ENCODE measurements around the gene EFL1.
"Not testable (repeated sequence)": the region's sequence is repeated elsewhere in the genome, so short reads cannot be mapped to it uniquely, and the experiment has no call there.

The EFL1 gene

DNA sequence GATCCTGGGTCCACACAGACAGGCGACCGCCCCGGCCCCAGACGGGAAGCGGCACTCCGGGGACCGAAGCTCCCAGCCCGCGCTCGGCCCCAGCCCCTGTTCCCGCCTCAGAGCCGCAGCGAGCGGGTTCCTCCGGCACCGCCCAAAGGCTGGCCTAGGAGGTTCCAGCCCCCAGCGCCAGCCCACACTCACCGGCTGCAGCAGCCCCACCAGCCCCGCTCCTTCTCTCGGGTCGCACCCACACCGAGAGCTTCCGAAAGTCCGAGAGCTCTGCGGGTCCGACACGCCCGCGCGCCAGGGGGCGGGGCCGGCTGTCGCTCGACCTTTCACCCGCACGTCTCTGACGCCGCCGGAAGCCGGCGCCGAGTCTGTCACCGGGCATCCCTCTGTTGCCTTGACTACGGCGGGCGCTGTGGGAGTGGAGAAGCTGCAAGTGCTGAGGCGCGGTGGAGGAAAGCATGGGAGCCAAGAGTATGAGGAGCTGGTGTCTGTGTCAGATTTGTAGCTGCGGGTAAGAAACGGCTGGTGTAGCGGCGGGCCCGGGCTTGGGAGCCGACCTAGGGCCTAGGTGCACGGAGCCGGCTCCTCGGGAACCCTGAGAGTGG is at the start of gene EFL1, which contains the start of gene SAXO2 (continued):
- TF ChIP-seq, protein P1, sequence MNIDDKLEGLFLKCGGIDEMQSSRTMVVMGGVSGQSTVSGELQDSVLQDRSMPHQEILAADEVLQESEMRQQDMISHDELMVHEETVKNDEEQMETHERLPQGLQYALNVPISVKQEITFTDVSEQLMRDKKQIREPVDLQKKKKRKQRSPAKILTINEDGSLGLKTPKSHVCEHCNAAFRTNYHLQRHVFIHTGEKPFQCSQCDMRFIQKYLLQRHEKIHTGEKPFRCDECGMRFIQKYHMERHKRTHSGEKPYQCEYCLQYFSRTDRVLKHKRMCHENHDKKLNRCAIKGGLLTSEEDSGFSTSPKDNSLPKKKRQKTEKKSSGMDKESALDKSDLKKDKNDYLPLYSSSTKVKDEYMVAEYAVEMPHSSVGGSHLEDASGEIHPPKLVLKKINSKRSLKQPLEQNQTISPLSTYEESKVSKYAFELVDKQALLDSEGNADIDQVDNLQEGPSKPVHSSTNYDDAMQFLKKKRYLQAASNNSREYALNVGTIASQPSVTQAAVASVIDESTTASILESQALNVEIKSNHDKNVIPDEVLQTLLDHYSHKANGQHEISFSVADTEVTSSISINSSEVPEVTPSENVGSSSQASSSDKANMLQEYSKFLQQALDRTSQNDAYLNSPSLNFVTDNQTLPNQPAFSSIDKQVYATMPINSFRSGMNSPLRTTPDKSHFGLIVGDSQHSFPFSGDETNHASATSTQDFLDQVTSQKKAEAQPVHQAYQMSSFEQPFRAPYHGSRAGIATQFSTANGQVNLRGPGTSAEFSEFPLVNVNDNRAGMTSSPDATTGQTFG (tag by site-specific recombination; IDR thresholded peaks at IDR 0.05; ENCODE audit: borderline replicate concordance), result no peak
- TF ChIP-seq, protein P2, sequence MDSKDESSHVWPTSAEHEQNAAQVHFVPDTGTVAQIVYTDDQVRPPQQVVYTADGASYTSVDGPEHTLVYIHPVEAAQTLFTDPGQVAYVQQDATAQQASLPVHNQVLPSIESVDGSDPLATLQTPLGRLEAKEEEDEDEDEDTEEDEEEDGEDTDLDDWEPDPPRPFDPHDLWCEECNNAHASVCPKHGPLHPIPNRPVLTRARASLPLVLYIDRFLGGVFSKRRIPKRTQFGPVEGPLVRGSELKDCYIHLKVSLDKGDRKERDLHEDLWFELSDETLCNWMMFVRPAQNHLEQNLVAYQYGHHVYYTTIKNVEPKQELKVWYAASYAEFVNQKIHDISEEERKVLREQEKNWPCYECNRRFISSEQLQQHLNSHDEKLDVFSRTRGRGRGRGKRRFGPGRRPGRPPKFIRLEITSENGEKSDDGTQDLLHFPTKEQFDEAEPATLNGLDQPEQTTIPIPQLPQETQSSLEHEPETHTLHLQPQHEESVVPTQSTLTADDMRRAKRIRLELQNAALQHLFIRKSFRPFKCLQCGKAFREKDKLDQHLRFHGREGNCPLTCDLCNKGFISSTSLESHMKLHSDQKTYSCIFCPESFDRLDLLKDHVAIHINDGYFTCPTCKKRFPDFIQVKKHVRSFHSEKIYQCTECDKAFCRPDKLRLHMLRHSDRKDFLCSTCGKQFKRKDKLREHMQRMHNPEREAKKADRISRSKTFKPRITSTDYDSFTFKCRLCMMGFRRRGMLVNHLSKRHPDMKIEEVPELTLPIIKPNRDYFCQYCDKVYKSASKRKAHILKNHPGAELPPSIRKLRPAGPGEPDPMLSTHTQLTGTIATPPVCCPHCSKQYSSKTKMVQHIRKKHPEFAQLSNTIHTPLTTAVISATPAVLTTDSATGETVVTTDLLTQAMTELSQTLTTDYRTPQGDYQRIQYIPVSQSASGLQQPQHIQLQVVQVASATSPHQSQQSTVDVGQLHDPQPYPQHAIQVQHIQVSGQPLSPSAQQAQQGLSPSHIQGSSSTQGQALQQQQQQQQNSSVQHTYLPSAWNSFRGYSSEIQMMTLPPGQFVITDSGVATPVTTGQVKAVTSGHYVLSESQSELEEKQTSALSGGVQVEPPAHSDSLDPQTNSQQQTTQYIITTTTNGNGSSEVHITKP (tag by site-specific recombination; IDR thresholded peaks at IDR 0.05), result peak; percentile 67
- TF ChIP-seq ZNF792 (tag by site-specific recombination; IDR thresholded peaks at IDR 0.05), result no peak
- TF ChIP-seq ZNF544 (tag by site-specific recombination; IDR thresholded peaks at IDR 0.05), result no peak
- TF ChIP-seq ZNF558 (tag by site-specific recombination; IDR thresholded peaks at IDR 0.05), result no peak
- TF ChIP-seq, protein P3, sequence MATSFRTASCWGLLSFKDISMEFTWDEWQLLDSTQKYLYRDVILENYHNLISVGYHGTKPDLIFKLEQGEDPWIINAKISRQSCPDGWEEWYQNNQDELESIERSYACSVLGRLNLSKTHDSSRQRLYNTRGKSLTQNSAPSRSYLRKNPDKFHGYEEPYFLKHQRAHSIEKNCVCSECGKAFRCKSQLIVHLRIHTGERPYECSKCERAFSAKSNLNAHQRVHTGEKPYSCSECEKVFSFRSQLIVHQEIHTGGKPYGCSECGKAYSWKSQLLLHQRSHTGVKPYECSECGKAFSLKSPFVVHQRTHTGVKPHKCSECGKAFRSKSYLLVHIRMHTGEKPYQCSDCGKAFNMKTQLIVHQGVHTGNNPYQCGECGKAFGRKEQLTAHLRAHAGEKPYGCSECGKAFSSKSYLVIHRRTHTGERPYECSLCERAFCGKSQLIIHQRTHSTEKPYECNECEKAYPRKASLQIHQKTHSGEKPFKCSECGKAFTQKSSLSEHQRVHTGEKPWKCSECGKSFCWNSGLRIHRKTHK (tag by site-specific recombination; IDR thresholded peaks at IDR 0.05), result no peak
- TF ChIP-seq ZNF311 (tag by site-specific recombination; IDR thresholded peaks at IDR 0.05; ENCODE audit: borderline replicate concordance), result no peak
- 0 out of 2 replicates have a peak, but pooled peaks have one; percentile 53 for TF ChIP-seq ZNF391 (tag by site-specific recombination; IDR thresholded peaks at IDR 0.05; ENCODE audit: borderline replicate concordance, low read depth)
- no peak for TF ChIP-seq REPIN1 (tag by site-specific recombination; IDR thresholded peaks at IDR 0.05; ENCODE audit: low read depth)
- TF ChIP-seq ZNF76 (tag by site-specific recombination; IDR thresholded peaks at IDR 0.05; ENCODE audit: borderline replicate concordance, low read depth), result peak; percentile 59; the same call in 1 of the 2 replicates
- TF ChIP-seq WT1 (tag by site-specific recombination; IDR thresholded peaks at IDR 0.05), result no peak
- peak; percentile 71 for TF ChIP-seq GLIS2 (tag by site-specific recombination; IDR thresholded peaks at IDR 0.05)
- TF ChIP-seq YY2 (tag by site-specific recombination; IDR thresholded peaks at IDR 0.05), result no peak
- no peak for TF ChIP-seq ZNF530 (tag by site-specific recombination; IDR thresholded peaks at IDR 0.05; ENCODE audit: low read depth)
- TF ChIP-seq, protein P4, sequence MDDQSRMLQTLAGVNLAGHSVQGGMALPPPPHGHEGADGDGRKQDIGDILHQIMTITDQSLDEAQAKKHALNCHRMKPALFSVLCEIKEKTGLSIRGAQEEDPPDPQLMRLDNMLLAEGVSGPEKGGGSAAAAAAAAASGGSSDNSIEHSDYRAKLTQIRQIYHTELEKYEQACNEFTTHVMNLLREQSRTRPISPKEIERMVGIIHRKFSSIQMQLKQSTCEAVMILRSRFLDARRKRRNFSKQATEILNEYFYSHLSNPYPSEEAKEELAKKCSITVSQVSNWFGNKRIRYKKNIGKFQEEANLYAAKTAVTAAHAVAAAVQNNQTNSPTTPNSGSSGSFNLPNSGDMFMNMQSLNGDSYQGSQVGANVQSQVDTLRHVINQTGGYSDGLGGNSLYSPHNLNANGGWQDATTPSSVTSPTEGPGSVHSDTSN (CRISPR knock-in tag; IDR thresholded peaks at IDR 0.05), result peak; percentile 28; the same call in 1 of the 2 replicates
- peak; percentile 88 for TF ChIP-seq ZFHX2 (tag by site-specific recombination; conservative IDR thresholded peaks at IDR 0.05)
- TF ChIP-seq ZNF19 (tag by site-specific recombination; IDR thresholded peaks at IDR 0.05; ENCODE audit: low read depth), result no peak
- TF ChIP-seq SP7 (tag by site-specific recombination; IDR thresholded peaks at IDR 0.05), result peak; percentile 73
- TF ChIP-seq, protein P5, sequence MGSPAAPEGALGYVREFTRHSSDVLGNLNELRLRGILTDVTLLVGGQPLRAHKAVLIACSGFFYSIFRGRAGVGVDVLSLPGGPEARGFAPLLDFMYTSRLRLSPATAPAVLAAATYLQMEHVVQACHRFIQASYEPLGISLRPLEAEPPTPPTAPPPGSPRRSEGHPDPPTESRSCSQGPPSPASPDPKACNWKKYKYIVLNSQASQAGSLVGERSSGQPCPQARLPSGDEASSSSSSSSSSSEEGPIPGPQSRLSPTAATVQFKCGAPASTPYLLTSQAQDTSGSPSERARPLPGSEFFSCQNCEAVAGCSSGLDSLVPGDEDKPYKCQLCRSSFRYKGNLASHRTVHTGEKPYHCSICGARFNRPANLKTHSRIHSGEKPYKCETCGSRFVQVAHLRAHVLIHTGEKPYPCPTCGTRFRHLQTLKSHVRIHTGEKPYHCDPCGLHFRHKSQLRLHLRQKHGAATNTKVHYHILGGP (tag by site-specific recombination; IDR thresholded peaks at IDR 0.05), result no peak

DNA sequence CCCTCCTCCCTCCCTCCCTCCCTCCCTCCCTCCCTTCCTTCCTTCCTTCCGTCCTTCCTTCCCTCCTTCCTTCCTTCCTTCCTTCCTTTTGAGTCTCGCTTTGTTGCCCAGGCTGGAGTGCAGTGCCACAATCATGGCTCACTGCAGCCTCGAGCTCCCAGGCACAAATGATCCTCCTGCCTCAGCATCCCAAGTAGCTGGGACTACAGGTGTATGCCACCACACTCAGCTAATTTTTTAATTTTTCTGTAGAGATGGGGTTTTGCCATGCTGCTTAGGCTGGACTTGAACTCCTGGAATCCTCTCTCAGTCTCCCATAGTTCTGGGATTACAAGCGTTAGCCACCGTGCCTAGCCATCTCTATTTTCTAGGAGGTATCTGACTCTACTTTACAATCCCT is 48.8 kb upstream of the EFL1 start:
- H3K4me1 ChIP-seq (ENCODE audit: control insufficient read depth, insufficient read depth, low read length); H3K27ac ChIP-seq (ENCODE audit: extremely low read depth, low read depth, low read length); POLR2A ChIA-PET; H3K36me3 ChIP-seq (ENCODE audit: control insufficient read depth in 2 of 2, insufficient read depth in 1 of 2, low read length in 2 of 2); H3K4me3 ChIP-seq (ENCODE audit: low read depth, low read length); H3K9me3 ChIP-seq (ENCODE audit: control insufficient read depth, insufficient read depth, low read depth, low read length): not testable (repeated sequence)
- CTCF ChIA-PET, result interaction anchor here (0.6 kb wide), 1 partner anchor 173 kb away, joined by 4 read pairs; no protein-coding TSS in a partner anchor
